B cell (primary cell): ENCODE results near the gene ANKFY1. TPM values are rescaled to one million over a fixed set of nuclear protein-coding genes. Genes with fewer than 3 reads are reported as not detected.

Source experiments
- ATAC-seq: fragments of 200-7000 bp; cut with Tn5 transposase; one replicate; pipeline ENCODE4 v1.10.0; 2021; ENCODE audit warnings: low read depth, mild to moderate bottlenecking, moderate number of reproducible peaks, moderate library complexity
- CTCF ChIA-PET: fragments of 350-600 bp; sonication (Branson Sonifier 250); formaldehyde crosslinking; loops from one replicate; lab custom pipeline; 2021; ENCODE audit warnings: antibody characterized with exemption, inconsistent platforms; lab: Charles Lee
- POLR2A ChIA-PET: fragments of 350-600 bp; sonication (Branson Sonifier 250); formaldehyde crosslinking; loops from one replicate; lab custom pipeline; 2021; ENCODE audit warnings: antibody characterized with exemption; lab: Charles Lee
- DNase-seq: peaks from one replicate; pipeline ENCODE4 v3.0.0; 2013
- H2AFZ ChIP-seq: 2 replicates; pipeline ENCODE4 v1.6.1; 2012; ENCODE audit warnings: mild to moderate bottlenecking, low read depth, low read length; ENCODE audit not compliant: insufficient read depth, poor library complexity, severe bottlenecking
- H3K27ac ChIP-seq, 2 donors: 1 replicate in 1 of 2; 2 replicates in 1 of 2; pipeline ENCODE4 v1.5.1; 2012 to 2013; ENCODE audit warnings: low read length in 2 of 2, mild to moderate bottlenecking in 2 of 2, moderate library complexity in 1 of 2
- H3K27me3 ChIP-seq, 4 experiments: fragments of 200-600 bp in 1 of 4; sonication (generic) in 1 of 4; replicated peaks in 1 of 4; 1 replicate in 2 of 4; 2 replicates in 2 of 4; pipeline versions ENCODE4 v1.6.1 to v1.7.0; 2013 to 2016; ENCODE audit warnings: low read length in 3 of 4, mild to moderate bottlenecking in 2 of 4, mixed read lengths in 1 of 4, moderate library complexity in 1 of 4; ENCODE audit not compliant: insufficient read depth in 4 of 4, control insufficient read depth in 3 of 4; ENCODE audit errors: control extremely low read depth in 1 of 4
- H3K36me3 ChIP-seq, 2 experiments: replicated peaks in 1 of 2; 1 replicate in 1 of 2; 2 replicates in 1 of 2; pipeline versions ENCODE4 v1.6.1 to v1.7.1; 2013; ENCODE audit warnings: low read length in 1 of 2; ENCODE audit not compliant: insufficient read depth in 2 of 2, control insufficient read depth in 1 of 2; ENCODE audit errors: control extremely low read depth in 1 of 2, extremely low read depth in 1 of 2
- H3K4me1 ChIP-seq, 2 donors: fragments of 200-600 bp in 1 of 2; sonication (generic) in 1 of 2; 1 replicate in 1 of 2; 2 replicates in 1 of 2; pipeline versions ENCODE4 v1.5.1 to v1.6.1; 2013 to 2017; ENCODE audit warnings: low read length in 2 of 2; ENCODE audit not compliant: control insufficient read depth in 2 of 2, insufficient read depth in 2 of 2
- H3K4me2 ChIP-seq: replicated peaks from 2 replicates; pipeline ENCODE3; 2012; ENCODE audit warnings: mild to moderate bottlenecking, low read depth, low read length; ENCODE audit not compliant: poor library complexity, severe bottlenecking
- H3K4me3 ChIP-seq, 5 experiments: fragments of 200-600 bp in 1 of 5; sonication (generic) in 1 of 5; 1 replicate in 3 of 5; 2 replicates in 2 of 5; pipeline versions ENCODE4 v1.5.1 to v1.7.0; 2011 to 2016; ENCODE audit warnings: low read length in 4 of 5, mild to moderate bottlenecking in 4 of 5, low read depth in 2 of 5, control low read depth in 1 of 5, moderate library complexity in 1 of 5; ENCODE audit not compliant: insufficient read depth in 1 of 5; ENCODE audit errors: control extremely low read depth in 1 of 5, extremely low read depth in 1 of 5
- H3K79me2 ChIP-seq: fragments of 200-600 bp; sonication (generic); one replicate; pipeline ENCODE4 v1.6.0; 2016; ENCODE audit warnings: low read length; ENCODE audit not compliant: control insufficient read depth, insufficient read depth
- H3K9ac ChIP-seq: fragments of 200-600 bp; sonication (generic); 2 replicates; pipeline ENCODE4 v1.6.1; 2017; ENCODE audit warnings: mild to moderate bottlenecking, low read length, moderate library complexity
- H3K9me3 ChIP-seq, 3 donors: one replicate each; pipeline versions ENCODE4 v1.6.1 to v1.7.1; 2013; ENCODE audit warnings: low read length in 2 of 3; ENCODE audit not compliant: control insufficient read depth in 2 of 3, insufficient read depth in 1 of 3; ENCODE audit errors: control extremely low read depth in 1 of 3
- H4K20me1 ChIP-seq: 2 replicates; pipeline ENCODE4 v1.6.0; 2012; ENCODE audit warnings: mild to moderate bottlenecking, low read length; ENCODE audit not compliant: insufficient read depth, control insufficient read depth, poor library complexity, severe bottlenecking
- H3K27ac Mint-ChIP-seq: one replicate; pipeline ENCODE4 v1.8.0; 2021; ENCODE audit warnings: mixed read lengths
- H3K27me3 Mint-ChIP-seq: one replicate; pipeline ENCODE4 v1.8.0; 2021; ENCODE audit warnings: mixed read lengths
- H3K4me1 Mint-ChIP-seq: one replicate; pipeline ENCODE4 v1.8.0; 2021; ENCODE audit warnings: mixed read lengths
- H3K4me3 Mint-ChIP-seq: one replicate; pipeline ENCODE4 v1.8.0; 2021; ENCODE audit warnings: mixed read lengths
- H3K9me3 Mint-ChIP-seq: one replicate; pipeline ENCODE4 v1.8.0; 2022; ENCODE audit warnings: mixed read lengths; ENCODE audit not compliant: insufficient read depth
- CTCF ChIP-seq: fragments of 200-600 bp; IDR thresholded peaks from one replicate; pipeline ENCODE4 v1.8.0; 2022; ENCODE audit warnings: antibody characterized with exemption, mild to moderate bottlenecking
- EZH2 ChIP-seq: IDR thresholded peaks from 2 replicates; pipeline ENCODE4 v1.6.1; 2012; ENCODE audit warnings: borderline replicate concordance, low read depth, mild to moderate bottlenecking, moderate library complexity, low read length; ENCODE audit not compliant: insufficient read depth, poor library complexity, severe bottlenecking
- WGBS: methylation state at CpG from one replicate; pipeline ENCODE4 v1.1.5; 2013; ENCODE audit warnings: missing lambda C conversion rate; ENCODE audit not compliant: insufficient coverage; 5-methylcytosine and 5-hydroxymethylcytosine counted together
- intact Hi-C: fragments of 100-400 bp; cut with micrococcal nuclease; formaldehyde crosslinking; loops from one replicate; pipeline ENCODE4 v1.10.0; 2022
- polyA plus RNA-seq: library from polyadenylated mRNA; depleted of rRNA; stranded (reverse); fragments of >200 nt; gene quantifications from 2 replicates; pipeline ENCODE4 v1.2.3, GENCODE V29; 2012
- total RNA-seq, 2 donors: library from RNA; stranded (reverse); fragments of 120-200 nt in 1 of 2; gene quantifications; 1 replicate in 1 of 2; 2 replicates in 1 of 2; pipeline versions ENCODE4 v1.2.3 to v1.2.4, GENCODE V29; 2013 to 2022

Gene ANKFY1
- total and polyA plus RNA-seq, 2 donors (not counting 1 experiment from before 2014, with no cell fraction given) = 23.1 to 63.9 TPM

GRCh38 chr17:4120332-4120731 lies 143.4 kb downstream of the ANKFY1 start:
- DNase-seq = no peak
- H4K20me1 ChIP-seq = peaks cover 29% of the 10 kb centered on the region
- TF ChIP-seq CTCF (no peak), EZH2 (no peak)
- POLR2A ChIA-PET = no interaction called here
- H3K9me3 ChIP-seq = no peaks in the 10 kb centered on the region
- no peaks in the 10 kb centered on the region for H3K27me3 ChIP-seq
- no peak overlapping the region for H3K4me2 ChIP-seq
- no peak overlapping the region for H3K4me3 ChIP-seq
- H3K4me3 Mint-ChIP-seq = no peak overlapping the region
- H3K9ac ChIP-seq = no peak overlapping the region
- peaks cover 21 to 58% of the 10 kb centered on the region in 2 experiments for H3K36me3 ChIP-seq
- H3K4me1 ChIP-seq = no peaks in the 10 kb centered on the region
- H3K27ac Mint-ChIP-seq = no peak overlapping the region
- intact Hi-C loops = no loop called here
- ATAC-seq = no peak
- no peaks in the 10 kb centered on the region for H3K9me3 Mint-ChIP-seq
- peaks cover 5% of the 10 kb centered on the region for H3K4me1 Mint-ChIP-seq
- H3K27me3 Mint-ChIP-seq = no peaks in the 10 kb centered on the region
- H3K79me2 ChIP-seq = peaks cover 26% of the 10 kb centered on the region
- H2AFZ ChIP-seq = no peak overlapping the region
- CTCF ChIA-PET = interaction anchor here (0.7 kb wide), 1 partner anchor 340 kb away, joined by 5 read pairs; no protein-coding TSS in a partner anchor
- no peak overlapping the region for H3K27ac ChIP-seq
- no CpG with 5 or more reads among the region's 3 CpGs for WGBS

- H3K4me2 ChIP-seq = no peak overlapping the region
These were observed 144.5 kb downstream of the ANKFY1 start for GRCh38 chr17:4119299-4119698.

More at GRCh38 chr17:4119299-4119698, 144.5 kb downstream of the ANKFY1 start:
- ChIA-PET CTCF (no interaction called here), POLR2A (no interaction called here)
- no peak overlapping the region for H3K9ac ChIP-seq
- Mint-ChIP-seq H3K27ac (no peak overlapping the region), H3K27me3 (no peaks in the 10 kb centered on the region), H3K9me3 (no peaks in the 10 kb centered on the region), H3K4me3 (no peak overlapping the region), H3K4me1 (no peaks in the 10 kb centered on the region)
- no peak overlapping the region for H3K4me3 ChIP-seq
- WGBS = 80% methylated on average over 4 of the region's 4 CpGs
- TF ChIP-seq EZH2 (no peak), CTCF (no peak)
- H3K9me3 ChIP-seq = no peaks in the 10 kb centered on the region
- no peaks in the 10 kb centered on the region for H3K4me1 ChIP-seq
- DNase-seq (no peak), ATAC-seq (no peak)
- peaks cover 20% of the 10 kb centered on the region for H3K79me2 ChIP-seq
- peaks cover 22% of the 10 kb centered on the region for H4K20me1 ChIP-seq
- H3K27me3 ChIP-seq = no peaks in the 10 kb centered on the region
- peaks cover 21 to 66% of the 10 kb centered on the region in 2 experiments for H3K36me3 ChIP-seq
- no peak overlapping the region for H3K27ac ChIP-seq
- no peak overlapping the region for H2AFZ ChIP-seq
- intact Hi-C loops = no loop called here
